HL-60 (cell line): Measurements from ENCODE around the gene LSM10.

ENCODE experiments used
- CTCF ChIP-seq: IDR thresholded peaks from one replicate; pipeline ENCODE4 v1.5.1; 2011; ENCODE audit warnings: low read length, control low read depth, inconsistent platforms; ENCODE audit not compliant: insufficient read depth
- POLR2AphosphoS5 ChIP-seq: IDR thresholded peaks from 2 replicates; pipeline ENCODE4 v1.6.1; 2012; ENCODE audit warnings: low read depth
- REST ChIP-seq: IDR thresholded peaks from 2 replicates; pipeline ENCODE4 v1.6.1; 2012; ENCODE audit warnings: low read depth; ENCODE audit not compliant: insufficient replicate concordance
- SPI1 ChIP-seq: IDR thresholded peaks from 2 replicates; pipeline ENCODE4 v1.6.1; 2012; ENCODE audit warnings: low read depth, mild to moderate bottlenecking, borderline replicate concordance

DNA sequence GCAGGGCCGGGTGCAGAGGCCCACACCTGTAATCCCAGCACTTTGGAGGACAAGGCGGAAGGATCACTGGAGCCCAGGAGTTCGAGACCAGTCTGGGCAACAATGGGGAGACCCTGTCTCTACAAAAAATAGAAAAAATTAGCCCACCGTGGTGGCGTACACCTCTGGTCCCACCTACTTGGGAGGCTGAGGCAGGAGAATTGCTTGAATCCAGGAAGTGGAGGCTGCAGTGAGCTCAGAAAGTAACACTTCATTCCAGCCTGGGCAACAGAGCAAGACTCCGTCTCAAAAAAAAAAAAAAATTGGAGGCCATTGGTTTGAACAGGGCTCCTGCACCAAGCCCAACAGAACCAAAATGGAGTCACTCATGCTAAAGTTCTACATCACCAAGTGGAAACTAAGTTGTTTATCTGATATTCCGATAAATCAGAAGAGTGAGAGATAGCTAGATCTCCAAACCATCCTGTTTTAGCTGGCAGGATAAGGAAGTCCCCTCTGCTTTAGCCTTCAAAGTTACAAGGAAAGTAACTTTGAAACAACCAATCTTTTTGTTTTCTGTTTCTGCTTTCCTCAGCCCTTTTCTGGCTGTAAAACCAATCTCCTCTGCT, 766 bp upstream of the LSM10 start:
- no peak for TF ChIP-seq CTCF
- TF ChIP-seq POLR2AphosphoS5: no peak
- TF ChIP-seq REST: no peak
- TF ChIP-seq SPI1: no peak
